ENCODE measurements around the gene KRTAP10-4. TPM values are rescaled to one million over a fixed set of nuclear protein-coding genes. Genes with fewer than 3 reads are reported as not detected.

The KRTAP10-4 gene
- total RNA-seq, 1 donor from 2014 or later: not detected

- ATAC-seq (ENCODE audit: poor library complexity) (no peak), DNase-seq (no peak)
- intact Hi-C loops (cut with DNase I): no loop called here
Observed at GRCh38 chr21:44623575-44623974, 50.0 kb downstream of the KRTAP10-4 start.

Other genes starting within 250 kb of the KRTAP10-4 start
- 13.9 TPM for gene CFAP410, start 234.3 kb upstream of the KRTAP10-4 start, total RNA-seq
- gene TRPM2, start 220.1 kb upstream of the KRTAP10-4 start, total RNA-seq: 1.9 TPM
- 2.7 TPM for gene LRRC3, start 118.2 kb upstream of the KRTAP10-4 start, total RNA-seq
- not detected for gene KRTAP10-1, start 33.5 kb upstream of the KRTAP10-4 start, total RNA-seq
- gene KRTAP10-2, start 22.2 kb upstream of the KRTAP10-4 start, total RNA-seq: not detected
- gene KRTAP10-3, start 14.9 kb upstream of the KRTAP10-4 start, total RNA-seq: not detected
- gene KRTAP10-5, start 6.9 kb downstream of the KRTAP10-4 start, total RNA-seq: not detected
- gene KRTAP10-6, start 18.8 kb downstream of the KRTAP10-4 start, total RNA-seq: not detected
- not detected for gene KRTAP10-7, start 26.9 kb downstream of the KRTAP10-4 start, total RNA-seq
- not detected for gene KRTAP10-8, start 38.4 kb downstream of the KRTAP10-4 start, total RNA-seq
- gene KRTAP10-9, start 53.4 kb downstream of the KRTAP10-4 start, total RNA-seq: not detected
- gene KRTAP10-10, start 63.6 kb downstream of the KRTAP10-4 start, total RNA-seq: not detected
- not detected for gene KRTAP10-11, start 72.7 kb downstream of the KRTAP10-4 start, total RNA-seq
- gene KRTAP12-4, start 80.9 kb downstream of the KRTAP10-4 start, total RNA-seq: not detected
- not detected for gene KRTAP12-3, start 84.2 kb downstream of the KRTAP10-4 start, total RNA-seq
- not detected for gene KRTAP12-2, start 93.2 kb downstream of the KRTAP10-4 start, total RNA-seq
- not detected for gene KRTAP12-1, start 108.4 kb downstream of the KRTAP10-4 start, total RNA-seq
- gene KRTAP10-12, start 123.4 kb downstream of the KRTAP10-4 start, total RNA-seq: not detected
- gene TSPEAR, start 137.8 kb downstream of the KRTAP10-4 start, total RNA-seq: 0.51 TPM
- 64.5 TPM for gene UBE2G2, start 228.1 kb downstream of the KRTAP10-4 start, total RNA-seq
- gene SUMO3, start 244.3 kb downstream of the KRTAP10-4 start, total RNA-seq: 66.5 TPM